ENCODE measurements around the gene SENP3. TPM values are rescaled to one million over a fixed set of nuclear protein-coding genes. Genes with fewer than 3 reads are reported as not detected.

The SENP3 gene
- total RNA-seq, 1 experiment from 2014 or later = 30.2 TPM

DNA sequence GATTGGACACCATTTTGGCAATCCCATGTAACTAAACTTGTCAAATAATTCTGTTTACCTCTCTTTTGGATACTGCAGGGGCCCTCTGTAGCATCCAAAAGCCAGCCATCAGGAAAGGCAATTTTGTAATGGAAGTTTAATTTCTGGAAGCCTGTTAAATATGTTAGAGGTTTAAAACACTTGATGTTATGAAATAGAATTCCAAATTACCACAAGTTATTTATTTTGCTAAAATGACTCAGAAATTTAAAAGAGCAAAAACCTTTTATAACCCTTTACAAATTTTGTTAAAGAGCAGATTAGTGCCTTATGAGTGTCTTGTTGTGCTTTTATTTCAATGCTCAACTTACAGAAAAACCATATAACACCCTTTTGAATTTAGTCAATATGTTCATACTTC is 32.9 kb upstream of the SENP3 start:
- Mint-ChIP-seq H3K27me3 (ENCODE audit: insufficient read depth, unreplicated experiment) (no peaks in the 10 kb centered on the region), H3K4me3 (ENCODE audit: unreplicated experiment) (no peak overlapping the region), H3K9me3 (ENCODE audit: unreplicated experiment) (peaks cover 10% of the 10 kb centered on the region), H3K36me3 (ENCODE audit: insufficient read depth, unreplicated experiment) (no peaks in the 10 kb centered on the region), H3K27ac (ENCODE audit: unreplicated experiment) (no peak overlapping the region), H3K4me1 (ENCODE audit: low read depth, unreplicated experiment) (no peaks in the 10 kb centered on the region)
- no TSS peak for BruUV-seq (replicated peaks)
- no peaks in the 10 kb centered on the region for H3K27me3 ChIP-seq (replicated peaks; ENCODE audit: control insufficient read depth, insufficient read depth, low read length)
- POLR2A ChIA-PET = no interaction called here
- CTCF ChIA-PET = no interaction called here
- H3K4me3 ChIP-seq (ENCODE audit: low read depth, low read length) = no peak overlapping the region
- no peaks in the 10 kb centered on the region for H3K4me1 ChIP-seq
- DNase-seq = no peak
- TF ChIP-seq, protein P1, sequence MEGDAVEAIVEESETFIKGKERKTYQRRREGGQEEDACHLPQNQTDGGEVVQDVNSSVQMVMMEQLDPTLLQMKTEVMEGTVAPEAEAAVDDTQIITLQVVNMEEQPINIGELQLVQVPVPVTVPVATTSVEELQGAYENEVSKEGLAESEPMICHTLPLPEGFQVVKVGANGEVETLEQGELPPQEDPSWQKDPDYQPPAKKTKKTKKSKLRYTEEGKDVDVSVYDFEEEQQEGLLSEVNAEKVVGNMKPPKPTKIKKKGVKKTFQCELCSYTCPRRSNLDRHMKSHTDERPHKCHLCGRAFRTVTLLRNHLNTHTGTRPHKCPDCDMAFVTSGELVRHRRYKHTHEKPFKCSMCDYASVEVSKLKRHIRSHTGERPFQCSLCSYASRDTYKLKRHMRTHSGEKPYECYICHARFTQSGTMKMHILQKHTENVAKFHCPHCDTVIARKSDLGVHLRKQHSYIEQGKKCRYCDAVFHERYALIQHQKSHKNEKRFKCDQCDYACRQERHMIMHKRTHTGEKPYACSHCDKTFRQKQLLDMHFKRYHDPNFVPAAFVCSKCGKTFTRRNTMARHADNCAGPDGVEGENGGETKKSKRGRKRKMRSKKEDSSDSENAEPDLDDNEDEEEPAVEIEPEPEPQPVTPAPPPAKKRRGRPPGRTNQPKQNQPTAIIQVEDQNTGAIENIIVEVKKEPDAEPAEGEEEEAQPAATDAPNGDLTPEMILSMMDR (IDR thresholded peaks at IDR 0.05; ENCODE audit: insufficient read depth in 1 of 2, low read depth in 1 of 2, low read length in 1 of 2, severe bottlenecking in 1 of 2, unreplicated experiment in 1 of 2) = no peak
- no peaks in the 10 kb centered on the region for H3K36me3 ChIP-seq (ENCODE audit: control insufficient read depth, insufficient read depth, low read length)
- no peaks in the 10 kb centered on the region for H3K9me3 ChIP-seq
- intact Hi-C loops (cut with micrococcal nuclease; ENCODE audit: unreplicated experiment) = no loop called here

DNA sequence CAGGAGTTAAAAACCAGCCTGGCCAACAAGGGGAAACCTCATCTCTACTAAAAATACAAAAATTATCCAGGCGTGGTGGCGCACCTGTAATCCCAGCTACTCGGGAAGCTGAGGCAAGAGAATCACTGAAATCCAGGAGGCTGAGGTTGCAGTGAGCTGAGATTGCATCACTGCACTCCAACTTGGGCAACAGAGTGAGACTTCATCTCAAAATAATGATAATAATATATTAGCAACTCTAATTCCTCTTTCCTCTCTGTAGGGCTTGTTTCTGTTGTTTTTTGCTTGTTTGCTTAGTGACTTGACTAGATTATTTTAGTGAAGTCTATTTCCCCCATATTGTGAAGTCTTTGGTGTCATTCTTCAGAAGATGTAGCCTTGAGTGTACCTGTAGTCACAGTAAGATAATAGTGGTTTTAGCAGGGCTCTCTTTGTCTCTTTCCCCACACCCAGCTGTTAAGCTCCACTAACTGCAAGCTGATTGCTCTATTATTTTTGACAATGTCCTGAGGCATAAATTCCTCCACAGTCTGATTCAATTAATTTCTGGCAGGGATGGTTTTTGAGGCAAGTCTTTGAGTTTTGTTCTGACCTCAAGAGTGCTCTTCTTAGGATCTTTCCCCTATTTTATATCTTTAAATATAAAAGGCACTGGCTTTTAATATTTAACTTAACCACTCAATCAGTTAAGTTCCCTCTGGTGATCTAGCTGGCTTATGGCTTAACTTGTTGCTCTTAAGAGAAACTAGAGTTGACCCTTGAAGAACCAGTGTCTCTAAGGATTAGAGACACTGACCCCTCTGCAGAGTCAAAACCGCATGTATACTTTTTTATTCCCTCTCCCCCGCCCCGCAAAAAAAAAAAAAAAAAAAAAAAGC is 31.5 kb upstream of the SENP3 start:
- CTCF ChIA-PET = no interaction called here
- H3K4me3 ChIP-seq (ENCODE audit: low read depth, low read length) = no peak overlapping the region
- POLR2A ChIA-PET = no interaction called here
- no peak overlapping the region for H3K4me3 Mint-ChIP-seq (ENCODE audit: unreplicated experiment)
- H3K27me3 ChIP-seq (replicated peaks; ENCODE audit: control insufficient read depth, insufficient read depth, low read length) = no peaks in the 10 kb centered on the region
- H3K36me3 Mint-ChIP-seq (ENCODE audit: insufficient read depth, unreplicated experiment) = no peaks in the 10 kb centered on the region
- H3K27ac Mint-ChIP-seq (ENCODE audit: unreplicated experiment) = no peak overlapping the region
- H3K27me3 Mint-ChIP-seq (ENCODE audit: insufficient read depth, unreplicated experiment) = no peaks in the 10 kb centered on the region
- TF ChIP-seq, protein P1 (IDR thresholded peaks at IDR 0.05; ENCODE audit: insufficient read depth in 1 of 2, low read depth in 1 of 2, low read length in 1 of 2, severe bottlenecking in 1 of 2, unreplicated experiment in 1 of 2) = no peak
- intact Hi-C loops (cut with micrococcal nuclease; ENCODE audit: unreplicated experiment) = no loop called here
- no TSS peak for BruUV-seq (replicated peaks)
- no peaks in the 10 kb centered on the region for H3K4me1 ChIP-seq
- no peaks in the 10 kb centered on the region for H3K36me3 ChIP-seq (ENCODE audit: control insufficient read depth, insufficient read depth, low read length)
- H3K9me3 ChIP-seq = no peaks in the 10 kb centered on the region
- peaks cover 10% of the 10 kb centered on the region for H3K9me3 Mint-ChIP-seq (ENCODE audit: unreplicated experiment)
- DNase-seq = no peak
- no peaks in the 10 kb centered on the region for H3K4me1 Mint-ChIP-seq (ENCODE audit: low read depth, unreplicated experiment)

DNA sequence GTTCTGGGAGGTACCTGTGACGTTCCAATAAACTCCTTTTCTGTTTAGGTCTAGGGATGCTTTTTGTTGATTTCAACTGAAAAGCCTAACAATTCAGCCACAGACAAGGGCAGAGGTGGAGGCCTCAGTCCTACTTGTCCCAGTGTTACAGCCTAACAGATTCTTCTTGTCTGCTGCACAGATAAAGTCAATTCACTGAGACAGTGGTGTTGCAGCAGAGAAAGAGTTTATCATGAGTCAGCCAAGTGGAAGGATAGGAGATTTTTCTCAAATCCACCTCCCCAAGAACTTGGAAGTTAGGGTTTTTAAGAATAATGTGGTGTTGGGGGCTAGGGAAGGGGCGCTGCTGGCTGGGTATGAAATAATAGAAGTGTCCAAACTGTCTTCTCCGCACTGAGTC is 23.7 kb upstream of the SENP3 start:
- Mint-ChIP-seq H3K27me3 (ENCODE audit: insufficient read depth, unreplicated experiment) (no peaks in the 10 kb centered on the region), H3K4me3 (ENCODE audit: unreplicated experiment) (no peak overlapping the region), H3K27ac (ENCODE audit: unreplicated experiment) (no peak overlapping the region), H3K4me1 (ENCODE audit: low read depth, unreplicated experiment) (no peaks in the 10 kb centered on the region), H3K9me3 (ENCODE audit: unreplicated experiment) (peaks cover 11% of the 10 kb centered on the region), H3K36me3 (ENCODE audit: insufficient read depth, unreplicated experiment) (no peaks in the 10 kb centered on the region)
- Histone ChIP-seq H3K36me3 (ENCODE audit: control insufficient read depth, insufficient read depth, low read length) (no peaks in the 10 kb centered on the region), H3K27me3 (replicated peaks; ENCODE audit: control insufficient read depth, insufficient read depth, low read length) (no peaks in the 10 kb centered on the region), H3K4me1 (no peaks in the 10 kb centered on the region), H3K9me3 (peaks cover 4% of the 10 kb centered on the region; the same call in 1 of the 2 replicates), H3K4me3 (ENCODE audit: low read depth, low read length) (no peak overlapping the region)
- intact Hi-C loops (cut with micrococcal nuclease; ENCODE audit: unreplicated experiment) = no loop called here
- ChIA-PET CTCF (no interaction called here), POLR2A (no interaction called here)
- no TSS peak for BruUV-seq (replicated peaks)
- no peak for DNase-seq
- TF ChIP-seq, protein P1 (IDR thresholded peaks at IDR 0.05; ENCODE audit: insufficient read depth in 1 of 2, low read depth in 1 of 2, low read length in 1 of 2, severe bottlenecking in 1 of 2, unreplicated experiment in 1 of 2) = no peak

All from Caco-2 (cell line).